Adipocyte (in vitro differentiated cells): ENCODE measurements around the gene SLC17A2.
A peak's percentile ranks its signal among the peaks of the same experiment; 100 is the strongest.

Source experiments
- DNase-seq: peaks from one replicate; pipeline ENCODE4 v3.0.0-alpha.2; 2015; ENCODE audit warnings: low read depth
- H3K27me3 ChIP-seq: replicated peaks from 2 replicates; pipeline ENCODE4 v1.7.0; 2013; ENCODE audit warnings: mild to moderate bottlenecking, low read length, moderate library complexity; ENCODE audit not compliant: control insufficient read depth, insufficient read depth
- H3K36me3 ChIP-seq: 2 replicates; pipeline ENCODE4 v1.7.0; 2013; ENCODE audit warnings: low read length, mild to moderate bottlenecking, moderate library complexity; ENCODE audit not compliant: control insufficient read depth, insufficient read depth, severe bottlenecking
- H3K4me1 ChIP-seq: 2 replicates; pipeline ENCODE4 v1.7.0; 2013; ENCODE audit warnings: mild to moderate bottlenecking, low read length, moderate library complexity; ENCODE audit not compliant: control insufficient read depth, insufficient read depth
- H3K4me3 ChIP-seq: 2 replicates; pipeline ENCODE4 v1.7.0; 2013; ENCODE audit warnings: mild to moderate bottlenecking, low read length, moderate library complexity
- H3K9ac ChIP-seq: 2 replicates; pipeline ENCODE4 v1.7.0; 2013; ENCODE audit warnings: mild to moderate bottlenecking, low read length, moderate library complexity
- H3K9me3 ChIP-seq: 2 replicates; pipeline ENCODE4 v1.7.0; 2013; ENCODE audit warnings: mild to moderate bottlenecking, low read length, moderate library complexity; ENCODE audit not compliant: control insufficient read depth

SLC17A2 gene

GRCh38 chr6:25962149-25963127 lies 31.9 kb upstream of the SLC17A2 start, which contains the start of gene TRIM38:
Gene TRIM38, plus strand, starts transcription at chr6:25962802. Its CDS starts 3,721 bp downstream, at chr6:25966523.
- peak; percentile 95 for DNase-seq
- H3K4me1 ChIP-seq: peaks cover 65% of the 10 kb centered on the region
- peaks cover 19% of the 10 kb centered on the region for H3K36me3 ChIP-seq
- peak within 1 kb of the TSS; percentile 98 for H3K9ac ChIP-seq
- H3K4me3 ChIP-seq: peak within 1 kb of the TSS; percentile 98
- no peaks in the 10 kb centered on the region for H3K27me3 ChIP-seq
- no peaks in the 10 kb centered on the region for H3K9me3 ChIP-seq

GRCh38 chr6:25961619-25962148 lies 31.2 kb upstream of the SLC17A2 start:
- no peak for DNase-seq
- Histone ChIP-seq H3K36me3 (peaks cover 13% of the 10 kb centered on the region), H3K9ac (peak overlapping the region; percentile 98), H3K4me1 (peaks cover 58% of the 10 kb centered on the region), H3K9me3 (no peaks in the 10 kb centered on the region), H3K4me3 (peak overlapping the region; percentile 98), H3K27me3 (no peaks in the 10 kb centered on the region)

- no peak for DNase-seq
- Histone ChIP-seq H3K4me1 (peaks cover 50% of the 10 kb centered on the region), H3K36me3 (peaks cover 6% of the 10 kb centered on the region), H3K4me3 (no peak overlapping the region), H3K9ac (no peak overlapping the region), H3K27me3 (no peaks in the 10 kb centered on the region), H3K9me3 (no peaks in the 10 kb centered on the region)
Measured at GRCh38 chr6:25960734-25961133, 30.2 kb upstream of the SLC17A2 start.

- DNase-seq: peak; percentile 72
- Histone ChIP-seq H3K9me3 (no peaks in the 10 kb centered on the region), H3K9ac (peak overlapping the region; percentile 39), H3K36me3 (peaks cover 5% of the 10 kb centered on the region), H3K4me3 (no peak overlapping the region), H3K27me3 (no peaks in the 10 kb centered on the region), H3K4me1 (peaks cover 45% of the 10 kb centered on the region)
Measured at GRCh38 chr6:25959890-25960536, 29.5 kb upstream of the SLC17A2 start.

- no peaks in the 10 kb centered on the region for H3K9me3 ChIP-seq
- peak overlapping the region; percentile 44 for H3K4me3 ChIP-seq
- DNase-seq: no peak
- H3K27me3 ChIP-seq: no peaks in the 10 kb centered on the region
- H3K9ac ChIP-seq: peak overlapping the region; percentile 39
- H3K4me1 ChIP-seq: peaks cover 40% of the 10 kb centered on the region
- H3K36me3 ChIP-seq: no peaks in the 10 kb centered on the region
Measured at GRCh38 chr6:25958700-25959162, 28.2 kb upstream of the SLC17A2 start.

GRCh38 chr6:25956226-25956625 lies 25.7 kb upstream of the SLC17A2 start:
- Histone ChIP-seq H3K4me3 (no peak overlapping the region), H3K36me3 (no peaks in the 10 kb centered on the region), H3K9ac (no peak overlapping the region), H3K4me1 (peaks cover 29% of the 10 kb centered on the region), H3K9me3 (no peaks in the 10 kb centered on the region), H3K27me3 (no peaks in the 10 kb centered on the region)
- DNase-seq: no peak

GRCh38 chr6:25954756-25955155 lies 24.3 kb upstream of the SLC17A2 start:
- Histone ChIP-seq H3K4me1 (peaks cover 14% of the 10 kb centered on the region), H3K9ac (no peak overlapping the region), H3K27me3 (no peaks in the 10 kb centered on the region), H3K36me3 (no peaks in the 10 kb centered on the region), H3K4me3 (no peak overlapping the region), H3K9me3 (no peaks in the 10 kb centered on the region)
- DNase-seq: no peak

- Histone ChIP-seq H3K36me3 (no peaks in the 10 kb centered on the region), H3K9me3 (no peaks in the 10 kb centered on the region), H3K4me1 (peaks cover 4% of the 10 kb centered on the region), H3K4me3 (no peak overlapping the region), H3K9ac (no peak overlapping the region), H3K27me3 (no peaks in the 10 kb centered on the region)
- no peak for DNase-seq
Measured at GRCh38 chr6:25953733-25954132, 23.2 kb upstream of the SLC17A2 start.

GRCh38 chr6:25952535-25952934 lies 22.0 kb upstream of the SLC17A2 start:
- no peaks in the 10 kb centered on the region for H3K36me3 ChIP-seq
- H3K9me3 ChIP-seq: no peaks in the 10 kb centered on the region
- H3K4me1 ChIP-seq: no peaks in the 10 kb centered on the region
- no peak overlapping the region for H3K9ac ChIP-seq
- DNase-seq: no peak
- H3K27me3 ChIP-seq: no peaks in the 10 kb centered on the region
- H3K4me3 ChIP-seq: no peak overlapping the region

GRCh38 chr6:25951296-25952032 lies 21.0 kb upstream of the SLC17A2 start:
- Histone ChIP-seq H3K4me3 (no peak overlapping the region), H3K4me1 (no peaks in the 10 kb centered on the region), H3K9ac (no peak overlapping the region), H3K27me3 (no peaks in the 10 kb centered on the region), H3K9me3 (no peaks in the 10 kb centered on the region), H3K36me3 (no peaks in the 10 kb centered on the region)
- no peak for DNase-seq
